ENCODE data around the gene MXD1.

MXD1 gene

DNA sequence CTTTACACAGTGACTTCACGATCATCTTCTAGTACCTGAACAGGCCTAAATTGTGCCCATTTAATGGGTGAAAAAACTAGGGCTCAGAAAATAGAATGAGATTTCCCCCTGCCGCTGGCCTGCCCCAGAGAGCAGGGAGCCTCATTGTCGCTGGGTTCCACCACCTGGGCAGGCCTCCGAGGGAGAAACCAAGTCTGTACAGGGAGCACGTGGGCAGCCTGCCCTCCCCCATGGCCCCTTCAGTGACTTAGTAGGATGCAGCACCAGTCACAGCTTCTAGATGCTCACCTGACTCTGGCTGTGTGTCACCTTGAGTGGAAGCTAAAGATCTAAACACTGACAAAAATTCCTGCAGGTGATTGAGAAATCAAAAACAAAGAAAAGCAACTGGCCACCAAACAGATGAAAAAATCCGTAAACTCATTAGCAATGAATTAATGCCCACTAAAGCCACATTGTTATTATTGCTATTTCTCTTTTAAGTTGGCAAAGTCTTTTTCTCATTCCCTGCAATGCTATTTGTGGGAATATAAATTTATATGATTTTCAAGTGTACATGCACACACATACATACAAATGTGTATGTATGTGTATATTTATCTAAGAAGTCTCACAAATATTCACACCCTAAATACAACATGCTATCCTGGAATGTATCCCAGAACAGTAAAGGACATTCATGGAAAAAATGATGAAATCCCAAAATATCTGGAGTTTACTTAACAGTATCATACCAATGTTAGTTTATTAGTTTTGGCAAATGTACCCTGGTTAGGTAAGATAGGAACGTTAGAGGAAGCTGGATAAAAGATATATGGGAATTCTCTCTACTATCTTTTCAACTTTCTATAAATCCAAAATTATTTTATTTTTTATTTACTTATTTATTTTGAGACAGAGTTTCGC, 65.2 kb downstream of the MXD1 start:
- DNase-seq, result no peak

DNA sequence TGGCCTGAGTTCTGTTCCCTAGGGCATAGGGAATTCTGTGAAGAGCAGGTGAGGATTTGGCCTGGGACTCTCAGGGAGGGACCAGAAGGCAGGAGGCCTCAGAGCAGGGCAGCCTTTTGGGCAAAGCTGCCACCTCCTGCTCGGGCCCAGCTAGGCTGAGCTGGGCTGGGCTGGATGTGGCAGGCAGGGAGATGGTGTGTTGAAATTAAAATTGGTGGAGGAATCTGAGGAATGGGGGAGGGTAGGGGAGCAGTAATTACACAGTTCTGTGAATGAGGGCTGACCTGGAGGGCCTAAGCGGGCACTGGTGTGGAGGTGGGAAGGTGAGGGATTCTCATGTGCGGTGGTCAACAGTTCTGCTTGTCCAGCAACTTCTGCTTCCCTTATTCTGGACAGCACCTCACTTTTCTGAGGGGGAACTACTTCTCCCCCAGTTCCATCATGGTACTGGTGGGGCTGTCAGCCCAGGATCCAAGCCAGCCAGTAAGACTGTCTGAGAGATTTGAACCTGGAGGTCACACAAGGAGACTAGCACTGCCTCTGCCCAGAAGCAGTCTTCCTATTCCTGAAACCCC, 68.6 kb downstream of the MXD1 start:
- DNase-seq, result no peak

- no peak for DNase-seq
Observed at GRCh38 chr2:69985216-69985615, 70.3 kb downstream of the MXD1 start.

- no peak for DNase-seq
Observed at GRCh38 chr2:69985688-69986087, 70.8 kb downstream of the MXD1 start.

- DNase-seq, result no peak
Observed at GRCh38 chr2:69986691-69987090, 71.8 kb downstream of the MXD1 start.

GRCh38 chr2:69988086-69988635, 73.3 kb downstream of the MXD1 start:
- DNase-seq, result no peak

GRCh38 chr2:69989009-69989408, 74.1 kb downstream of the MXD1 start:
- DNase-seq, result no peak

DNA sequence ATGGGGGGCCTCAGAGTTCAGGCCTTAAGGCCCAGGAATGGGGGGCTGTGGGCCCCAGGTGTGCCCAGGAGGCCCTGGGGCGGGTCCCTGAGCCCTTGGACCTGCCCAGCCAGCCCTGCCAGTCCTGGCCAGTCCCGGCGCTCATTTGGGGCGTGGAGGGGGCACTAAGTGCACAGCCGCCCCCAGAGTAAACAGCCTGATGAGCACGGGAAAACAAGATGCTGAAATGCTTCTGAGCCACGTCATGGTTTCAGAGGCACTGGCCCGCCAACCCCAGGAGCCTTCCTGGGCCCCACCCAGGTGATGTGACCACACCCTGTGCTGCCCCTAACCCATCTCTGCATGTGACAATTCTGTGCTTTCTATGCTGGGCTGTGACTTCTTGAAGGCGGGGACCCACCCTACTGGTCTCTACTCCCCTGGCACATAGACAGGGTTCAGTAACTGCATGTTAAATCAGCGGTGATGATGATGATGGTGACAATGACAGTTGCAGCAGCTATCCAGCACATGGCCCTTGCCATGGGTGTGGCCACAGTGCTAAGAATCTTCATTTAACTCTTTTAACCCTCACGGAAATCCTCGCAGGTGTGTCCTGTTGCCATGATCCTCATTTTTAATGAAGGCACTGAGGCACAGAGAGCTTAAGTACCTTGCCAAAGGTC, 74.7 kb downstream of the MXD1 start:
- no peak for DNase-seq

All from NCI-H774 (cell line).